H1 (cell line): ENCODE results near the gene SLC13A2. TPM values are rescaled to one million over a fixed set of nuclear protein-coding genes. Genes with fewer than 3 reads are reported as not detected.

Experiments used
- CTCF ChIA-PET: fragments of 300-600 bp; sonication (Branson Sonifier 250); formaldehyde crosslinking; loops from one replicate; lab custom pipeline; 2021; ENCODE audit not compliant: partially characterized antibody; lab: Charles Lee
- POLR2A ChIA-PET: fragments of 300-600 bp; sonication (Branson Sonifier 250); formaldehyde crosslinking; loops from one replicate; lab custom pipeline; 2021; ENCODE audit warnings: inconsistent platforms; ENCODE audit not compliant: partially characterized antibody; lab: Charles Lee
- DNase-seq, 2 experiments: peaks; one replicate each; pipeline versions ENCODE4 v3.0.0 to v3.0.0-alpha.2; 2010 to 2022; ENCODE audit warnings: low spot score in 2 of 2, low read depth in 1 of 2, mixed read lengths in 1 of 2
- FAIRE-seq: peaks from 2 replicates; lab custom pipeline; 2011; peaks lifted over from hg19 to GRCh38; lab: Jason Lieb, UNC
- H2AFZ ChIP-seq: 2 replicates; pipeline ENCODE4 v1.8.1; 2012; ENCODE audit warnings: low read length, inconsistent platforms
- H2AK5ac ChIP-seq: 2 replicates; pipeline ENCODE4 v1.6.1; 2013; ENCODE audit warnings: low read depth, low read length
- H2BK120ac ChIP-seq: replicated peaks from 2 replicates; pipeline ENCODE3; 2013; ENCODE audit warnings: low read depth, low read length, inconsistent platforms
- H2BK12ac ChIP-seq: 2 replicates; pipeline ENCODE4 v1.6.1; 2013; ENCODE audit warnings: low read depth, low read length
- H2BK15ac ChIP-seq: 2 replicates; pipeline ENCODE4 v1.6.1; 2013; ENCODE audit warnings: low read length
- H2BK20ac ChIP-seq: 2 replicates; pipeline ENCODE4 v1.6.1; 2013; ENCODE audit warnings: low read length
- H2BK5ac ChIP-seq: 2 replicates; pipeline ENCODE4 v1.6.1; 2013; ENCODE audit warnings: low read depth, low read length
- H3K14ac ChIP-seq: 2 replicates; pipeline ENCODE4 v1.6.1; 2013; ENCODE audit warnings: inconsistent platforms; ENCODE audit not compliant: insufficient read length
- H3K18ac ChIP-seq: 2 replicates; pipeline ENCODE4 v1.6.1; 2013; ENCODE audit warnings: low read length; ENCODE audit errors: extremely low read depth
- H3K23ac ChIP-seq: 2 replicates; pipeline ENCODE4 v1.6.1; 2013; ENCODE audit warnings: inconsistent platforms; ENCODE audit not compliant: insufficient read length
- H3K23me2 ChIP-seq: 2 replicates; pipeline ENCODE4 v1.6.1; 2013; ENCODE audit warnings: low read depth, low read length
- H3K27ac ChIP-seq: 2 replicates; pipeline ENCODE4 v1.6.1; 2011; ENCODE audit warnings: low read depth, low read length, inconsistent platforms
- H3K27me3 ChIP-seq, 4 experiments: replicated peaks in 1 of 4; 1 replicate in 1 of 4; 2 replicates in 3 of 4; pipeline versions ENCODE4 v1.6.1 to v1.8.1; 2011 to 2013; ENCODE audit warnings: low read length in 3 of 4, mild to moderate bottlenecking in 3 of 4, inconsistent platforms in 2 of 4, mixed read lengths in 2 of 4, moderate library complexity in 1 of 4; ENCODE audit not compliant: control insufficient read depth in 3 of 4, insufficient read depth in 3 of 4; ENCODE audit errors: extremely low read depth in 1 of 4
- H3K36me3 ChIP-seq, 4 experiments: 2 replicates each; pipeline versions ENCODE4 v1.6.1 to v1.8.1; 2011 to 2013; ENCODE audit warnings: mild to moderate bottlenecking in 4 of 4, low read length in 3 of 4, moderate library complexity in 2 of 4, control low read depth in 1 of 4, inconsistent platforms in 1 of 4; ENCODE audit not compliant: insufficient read depth in 4 of 4, control insufficient read depth in 2 of 4
- H3K4ac ChIP-seq: replicated peaks from 2 replicates; pipeline ENCODE3; 2013; ENCODE audit warnings: low read length, low read depth, mixed read lengths, inconsistent platforms; ENCODE audit not compliant: insufficient read length
- H3K4me1 ChIP-seq, 4 experiments: replicated peaks in 1 of 4; 1 replicate in 1 of 4; 2 replicates in 3 of 4; pipeline versions ENCODE4 v1.6.1 to v1.8.1; 2011 to 2013; ENCODE audit warnings: low read length in 3 of 4, inconsistent platforms in 2 of 4, mixed read lengths in 1 of 4; ENCODE audit not compliant: insufficient read depth in 4 of 4, control insufficient read depth in 3 of 4
- H3K4me2 ChIP-seq, 2 experiments: 2 replicates each; pipeline versions ENCODE4 v1.6.1 to v1.8.1; 2011 to 2013; ENCODE audit warnings: low read depth in 2 of 2, low read length in 2 of 2, control low read depth in 1 of 2, inconsistent platforms in 1 of 2, mild to moderate bottlenecking in 1 of 2; ENCODE audit not compliant: insufficient read depth in 1 of 2
- H3K4me3 ChIP-seq, 4 experiments: fragments of 200-600, 300-600 bp in 1 of 4; sonication (generic), shearing (Covaris generic), sonication (Bioruptor Twin) in 1 of 4; 2 replicates each; pipeline versions ENCODE4 v1.5.1 to v1.8.1; 2011 to 2016; ENCODE audit warnings: low read length in 4 of 4, low read depth in 3 of 4, control low read depth in 2 of 4, inconsistent platforms in 2 of 4, mild to moderate bottlenecking in 2 of 4, mixed read lengths in 1 of 4, moderate library complexity in 1 of 4; ENCODE audit not compliant: insufficient read depth in 2 of 4; ENCODE audit errors: extremely low read depth in 1 of 4
- H3K56ac ChIP-seq: replicated peaks from 2 replicates; pipeline ENCODE3; 2013; ENCODE audit warnings: low read depth, mild to moderate bottlenecking, mixed read lengths, low read length, inconsistent platforms; ENCODE audit not compliant: insufficient read length
- H3K79me1 ChIP-seq: 2 replicates; pipeline ENCODE4 v1.6.1; 2013; ENCODE audit warnings: low read depth, low read length, control low read depth
- H3K79me2 ChIP-seq, 2 experiments: 2 replicates each; pipeline versions ENCODE4 v1.6.1 to v1.8.1; 2012 to 2013; ENCODE audit warnings: low read length in 2 of 2, mild to moderate bottlenecking in 2 of 2, inconsistent platforms in 1 of 2; ENCODE audit not compliant: insufficient read depth in 2 of 2, control insufficient read depth in 1 of 2
- H3K9ac ChIP-seq, 4 experiments: replicated peaks in 1 of 4; 1 replicate in 1 of 4; 2 replicates in 3 of 4; pipeline versions ENCODE4 v1.6.1 to v1.8.1; 2011 to 2013; ENCODE audit warnings: low read depth in 3 of 4, low read length in 3 of 4, control low read depth in 2 of 4, mild to moderate bottlenecking in 2 of 4, moderate library complexity in 2 of 4, inconsistent platforms in 1 of 4; ENCODE audit errors: extremely low read depth in 1 of 4
- H3K9me3 ChIP-seq, 2 experiments: 2 replicates each; pipeline versions ENCODE4 v1.6.1 to v1.8.1; 2012 to 2013; ENCODE audit warnings: mild to moderate bottlenecking in 2 of 2, moderate library complexity in 2 of 2, control low read depth in 1 of 2, inconsistent platforms in 1 of 2, low read depth in 1 of 2, low read length in 1 of 2, mixed read lengths in 1 of 2; ENCODE audit not compliant: insufficient read depth in 2 of 2
- H4K20me1 ChIP-seq, 2 experiments: replicated peaks in 1 of 2; 2 replicates each; pipeline versions ENCODE3 to v1.8.1; 2011 to 2013; ENCODE audit warnings: inconsistent platforms in 2 of 2, low read length in 2 of 2, mild to moderate bottlenecking in 1 of 2; ENCODE audit not compliant: insufficient read depth in 2 of 2, control insufficient read depth in 1 of 2
- H4K5ac ChIP-seq: 2 replicates; pipeline ENCODE4 v1.6.1; 2013; ENCODE audit warnings: low read length, low read depth, mixed read lengths, inconsistent platforms; ENCODE audit not compliant: insufficient read length
- H4K8ac ChIP-seq: 2 replicates; pipeline ENCODE4 v1.8.0; 2013; ENCODE audit warnings: mild to moderate bottlenecking, moderate library complexity, low read length, inconsistent platforms; ENCODE audit not compliant: insufficient read depth; ENCODE audit errors: extremely low read depth
- H4K91ac ChIP-seq: replicated peaks from 2 replicates; pipeline ENCODE3; 2013; ENCODE audit warnings: low read length, mixed read lengths, inconsistent platforms; ENCODE audit not compliant: insufficient read length
- ASH2L ChIP-seq: fragments of 200-600, 300-600 bp; sonication (generic); IDR thresholded peaks from one replicate; pipeline ENCODE4 v1.7.1; 2017; ENCODE audit warnings: low read length
- CBX5 ChIP-seq: fragments of 300-800, 300-1000 bp; sonication (generic); IDR thresholded peaks from 2 replicates; pipeline ENCODE4 v1.7.1; 2016; ENCODE audit warnings: antibody characterized with exemption, low read length, low read depth
- CBX8 ChIP-seq: fragments of 300-800, 300-1000 bp; sonication (generic); IDR thresholded peaks from 2 replicates; pipeline ENCODE4 v1.7.1; 2016; ENCODE audit warnings: low read depth, low read length, borderline replicate concordance
- CHD2 ChIP-seq: IDR thresholded peaks from 2 replicates; pipeline ENCODE4 v1.6.1; 2012; ENCODE audit warnings: low read length, improper control_type of control experiment
- CREB1 ChIP-seq: IDR thresholded peaks from 2 replicates; pipeline ENCODE4 v1.6.1; 2012; ENCODE audit warnings: inconsistent platforms
- EZH2 ChIP-seq: fragments of 200-600 bp; sonication (generic); IDR thresholded peaks from 2 replicates; pipeline ENCODE4 v1.7.1; 2012; ENCODE audit warnings: low read depth, mild to moderate bottlenecking, moderate library complexity, low read length, inconsistent platforms; ENCODE audit not compliant: severe bottlenecking
- GTF2F1 ChIP-seq: IDR thresholded peaks from 2 replicates; pipeline ENCODE4 v1.6.1; 2012; ENCODE audit warnings: low read depth, low read length, improper control_type of control experiment, borderline replicate concordance
- JUN ChIP-seq: IDR thresholded peaks from 2 replicates; pipeline ENCODE4 v1.6.1; 2011; ENCODE audit warnings: low read depth, mild to moderate bottlenecking, improper control_type of control experiment, low read length
- KDM4A ChIP-seq: IDR thresholded peaks from one replicate; pipeline ENCODE4 v1.7.1; 2012; ENCODE audit warnings: low read depth, mild to moderate bottlenecking, moderate library complexity, low read length, inconsistent platforms; ENCODE audit not compliant: severe bottlenecking
- RFX5 ChIP-seq: IDR thresholded peaks from 2 replicates; pipeline ENCODE4 v1.6.1; 2011; ENCODE audit warnings: low read depth, low read length, improper control_type of control experiment, borderline replicate concordance
- RXRA ChIP-seq: IDR thresholded peaks from 2 replicates; pipeline ENCODE4 v1.6.1; 2011; ENCODE audit warnings: low read depth, mild to moderate bottlenecking, low read length, moderate library complexity; ENCODE audit not compliant: insufficient read depth
- SIN3A ChIP-seq, 2 experiments: IDR thresholded peaks in 1 of 2; conservative IDR thresholded peaks in 1 of 2; 2 replicates each; pipeline ENCODE4 v1.6.1; 2011 to 2012; ENCODE audit warnings: low read length in 2 of 2, improper control_type of control experiment in 1 of 2, low read depth in 1 of 2, mild to moderate bottlenecking in 1 of 2
- SIX5 ChIP-seq: IDR thresholded peaks from 2 replicates; pipeline ENCODE4 v1.6.1; 2011; ENCODE audit warnings: mild to moderate bottlenecking, low read depth, low read length
- WGBS, 2 experiments: shearing (Covaris generic) in 1 of 2; methylation state at CpG; one replicate each; pipeline versions ENCODE4 v1.1.6 to v1.1.7; 2013 to 2015; ENCODE audit warnings: low lambda C conversion rate in 2 of 2, mixed read lengths in 2 of 2, inconsistent platforms in 1 of 2, low coverage in 1 of 2, missing lambda C conversion rate in 1 of 2; ENCODE audit not compliant: insufficient replicate concordance in 2 of 2, insufficient coverage in 1 of 2, insufficient read length in 1 of 2; ENCODE audit errors: extremely low coverage in 1 of 2, missing lambda C conversion rate in 1 of 2; 5-methylcytosine and 5-hydroxymethylcytosine counted together
- polyA plus RNA-seq, 7 experiments: library from polyadenylated mRNA; depleted of rRNA in 3 of 7; stranded (reverse) in 5 of 7; unstranded in 2 of 7; fragments of >200 nt in 5 of 7; fragments of 200-250 nt in 2 of 7; gene quantifications; 1 replicate in 5 of 7; 2 replicates in 1 of 7; 4 replicates in 1 of 7; pipeline versions ENCODE4 v1.2.1 to v1.2.3, GENCODE V29; 2011 to 2013; ENCODE audit warnings: missing spikeins in 2 of 7, mixed read lengths in 2 of 7
- total RNA-seq: library from RNA; stranded (reverse); fragmentation: NEBNext Ultra II Directional; extraction: Animal tissue kit (Norgen Biotek cat#: 25700); gene quantifications from 2 replicates; pipeline ENCODE4 v1.2.1, GENCODE V29; 2021
- TF ChIP-seq, protein P1 (sequence below): IDR thresholded peaks from 2 replicates; pipeline ENCODE4 v1.6.1; 2011; ENCODE audit warnings: low read length, improper control_type of control experiment

Gene SLC13A2
- total and polyA plus RNA-seq, 2 of the 8 experiments (the other 6 are each of a cell fraction or from before 2014, with no cell fraction given), result not detected

DNA sequence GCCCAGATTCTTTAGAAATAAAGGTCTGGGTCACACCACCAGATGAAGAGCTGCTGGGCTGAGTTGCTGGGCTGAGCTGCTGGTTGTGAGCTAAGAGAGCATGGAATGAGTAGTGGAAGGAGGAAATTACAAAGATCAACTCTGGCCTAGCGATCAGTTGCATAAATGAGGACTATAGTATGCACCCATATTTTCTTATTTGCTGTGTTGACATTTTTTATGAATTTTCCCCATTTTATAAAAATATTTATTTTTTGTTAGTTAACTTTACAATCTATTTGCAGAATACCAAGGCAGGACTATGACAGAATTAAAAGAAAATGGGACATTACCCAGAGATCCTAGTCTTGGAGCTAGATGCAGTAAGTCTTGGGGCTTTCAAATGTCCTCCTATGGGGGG lies 23.6 kb upstream of the SLC13A2 start:
- no peak overlapping the region for H2AFZ ChIP-seq
- no peak overlapping the region for H2BK120ac ChIP-seq
- H3K79me1 ChIP-seq, result no peaks in the 10 kb centered on the region
- POLR2A ChIA-PET, result interaction anchor here (0.8 to 1.2 kb wide), 2 partner anchors 12 to 39 kb away, joined by 3 read pairs; no protein-coding TSS in a partner anchor
- H3K79me2 ChIP-seq, result no peaks in the 10 kb centered on the region
- no peak overlapping the region for H3K18ac ChIP-seq
- no peak overlapping the region for H4K91ac ChIP-seq
- H2BK12ac ChIP-seq, result no peak overlapping the region
- H2BK5ac ChIP-seq, result no peak overlapping the region
- no peak overlapping the region for H3K23ac ChIP-seq
- no peak overlapping the region for H4K8ac ChIP-seq
- no peaks in the 10 kb centered on the region for H3K27me3 ChIP-seq
- no peaks in the 10 kb centered on the region for H3K23me2 ChIP-seq
- no peak overlapping the region for H3K14ac ChIP-seq
- DNase-seq, result no peak
- no peak overlapping the region for H3K4me2 ChIP-seq
- H2AK5ac ChIP-seq, result no peak overlapping the region
- H3K4me1 ChIP-seq, result no peaks in the 10 kb centered on the region
- no peak overlapping the region for H3K9ac ChIP-seq
- H2BK20ac ChIP-seq, result no peak overlapping the region
- H3K4me3 ChIP-seq, result no peak overlapping the region
- no peak overlapping the region for H3K56ac ChIP-seq
- no peak overlapping the region for H3K4ac ChIP-seq
- no peak overlapping the region for H2BK15ac ChIP-seq
- no peak overlapping the region for H4K5ac ChIP-seq
- WGBS, 2 experiments, result 90% methylated on average over 1 of the region's 1 CpG; no CpG with 5 or more reads in 1 of the 2 experiments
- no peaks in the 10 kb centered on the region for H4K20me1 ChIP-seq
- CTCF ChIA-PET, result interaction anchor here (0.5 to 1.6 kb wide), 4 partner anchors 12 to 86 kb away, joined by 3 to 4 read pairs (median 4); no protein-coding TSS in a partner anchor
- no peak overlapping the region for H3K27ac ChIP-seq
- H3K36me3 ChIP-seq, result no peaks in the 10 kb centered on the region
- FAIRE-seq, result no peak
- H3K9me3 ChIP-seq, result no peaks in the 10 kb centered on the region
- TF ChIP-seq SIX5 (no peak), SIN3A (conservative IDR thresholded peaks at IDR 0.05 in 1 of 2, IDR thresholded peaks at IDR 0.05 in 1 of 2; ENCODE audit: low read depth in 1 of 2, low read length in 2 of 2) (no peak), RXRA (no peak), JUN (no peak), CHD2 (no peak), ASH2L (no peak), GTF2F1 (no peak), RFX5 (no peak), KDM4A (no peak), CBX5 (no peak), CBX8 (no peak), CREB1 (no peak), EZH2 (no peak)
- TF ChIP-seq, protein P1, sequence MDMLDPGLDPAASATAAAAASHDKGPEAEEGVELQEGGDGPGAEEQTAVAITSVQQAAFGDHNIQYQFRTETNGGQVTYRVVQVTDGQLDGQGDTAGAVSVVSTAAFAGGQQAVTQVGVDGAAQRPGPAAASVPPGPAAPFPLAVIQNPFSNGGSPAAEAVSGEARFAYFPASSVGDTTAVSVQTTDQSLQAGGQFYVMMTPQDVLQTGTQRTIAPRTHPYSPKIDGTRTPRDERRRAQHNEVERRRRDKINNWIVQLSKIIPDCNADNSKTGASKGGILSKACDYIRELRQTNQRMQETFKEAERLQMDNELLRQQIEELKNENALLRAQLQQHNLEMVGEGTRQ, result no peak
